ENCODE data around the gene ASCC3. TPM values are rescaled to one million over a fixed set of nuclear protein-coding genes. Genes with fewer than 3 reads are reported as not detected.
"Not testable (repeated sequence)": the region's sequence is repeated elsewhere in the genome, so short reads cannot be mapped to it uniquely, and the experiment has no call there.

The ASCC3 gene
- total RNA-seq, 2 experiments from 2014 or later = 50.7 to 53.6 TPM

GRCh38 chr6:100862063-100862462 is 19.1 kb downstream of the ASCC3 start:
- Mint-ChIP-seq H3K27ac (no peak overlapping the region), H3K4me1 (no peaks in the 10 kb centered on the region), H3K36me3 (peaks cover 61% of the 10 kb centered on the region), H3K9me3 (peaks cover 9% of the 10 kb centered on the region), H3K27me3 (no peaks in the 10 kb centered on the region), H3K4me3 (no peak overlapping the region)
- no peak for DNase-seq

- no peak overlapping the region for H3K4me3 Mint-ChIP-seq
- peaks cover 4% of the 10 kb centered on the region for H3K4me1 Mint-ChIP-seq
- H3K9me3 Mint-ChIP-seq = peaks cover 18% of the 10 kb centered on the region
- no peak for DNase-seq
- no peaks in the 10 kb centered on the region for H3K27me3 Mint-ChIP-seq
- peaks cover 73% of the 10 kb centered on the region for H3K36me3 Mint-ChIP-seq
- no peak overlapping the region for H3K27ac Mint-ChIP-seq
These were observed 25.0 kb downstream of the ASCC3 start for GRCh38 chr6:100856146-100856545.

- H3K27me3 Mint-ChIP-seq = no peaks in the 10 kb centered on the region
- DNase-seq = no peak
- no peak overlapping the region for H3K27ac Mint-ChIP-seq
- H3K36me3 Mint-ChIP-seq = peaks cover 53% of the 10 kb centered on the region
- no peak overlapping the region for H3K4me3 Mint-ChIP-seq
- H3K9me3 Mint-ChIP-seq = peaks cover 9% of the 10 kb centered on the region
- peaks cover 11% of the 10 kb centered on the region for H3K4me1 Mint-ChIP-seq
These were observed 29.3 kb downstream of the ASCC3 start for GRCh38 chr6:100851819-100852218.

GRCh38 chr6:100850174-100850573 is 31.0 kb downstream of the ASCC3 start:
- peaks cover 5% of the 10 kb centered on the region for H3K9me3 Mint-ChIP-seq
- no peak overlapping the region for H3K4me3 Mint-ChIP-seq
- peaks cover 41% of the 10 kb centered on the region for H3K36me3 Mint-ChIP-seq
- H3K27ac Mint-ChIP-seq = no peak overlapping the region
- peaks cover 22% of the 10 kb centered on the region for H3K4me1 Mint-ChIP-seq
- no peaks in the 10 kb centered on the region for H3K27me3 Mint-ChIP-seq
- DNase-seq = no peak

- DNase-seq = no peak
- no peaks in the 10 kb centered on the region for H3K27me3 Mint-ChIP-seq
- H3K4me3 Mint-ChIP-seq = no peak overlapping the region
- H3K4me1 Mint-ChIP-seq = peaks cover 29% of the 10 kb centered on the region
- no peak overlapping the region for H3K27ac Mint-ChIP-seq
- H3K36me3 Mint-ChIP-seq = peaks cover 37% of the 10 kb centered on the region
- peaks cover 3% of the 10 kb centered on the region for H3K9me3 Mint-ChIP-seq
These were observed 34.9 kb downstream of the ASCC3 start for GRCh38 chr6:100846276-100846675.

- Mint-ChIP-seq H3K4me3 (no peak overlapping the region), H3K27me3 (no peaks in the 10 kb centered on the region), H3K27ac (no peak overlapping the region), H3K4me1 (peaks cover 29% of the 10 kb centered on the region), H3K36me3 (peaks cover 39% of the 10 kb centered on the region), H3K9me3 (peaks cover 3% of the 10 kb centered on the region)
- no peak for DNase-seq
These were observed 35.5 kb downstream of the ASCC3 start for GRCh38 chr6:100845676-100846075.

- H3K27ac Mint-ChIP-seq = no peak overlapping the region
- H3K27me3 Mint-ChIP-seq = no peaks in the 10 kb centered on the region
- no peak overlapping the region for H3K4me3 Mint-ChIP-seq
- peaks cover 14% of the 10 kb centered on the region for H3K4me1 Mint-ChIP-seq
- DNase-seq = no peak
- peaks cover 11% of the 10 kb centered on the region for H3K9me3 Mint-ChIP-seq
- peaks cover 53% of the 10 kb centered on the region for H3K36me3 Mint-ChIP-seq
These were observed 41.7 kb downstream of the ASCC3 start for GRCh38 chr6:100839419-100839818.

GRCh38 chr6:100838011-100838410 is 43.1 kb downstream of the ASCC3 start:
- no peak overlapping the region for H3K4me3 Mint-ChIP-seq
- no peak for DNase-seq
- peaks cover 13% of the 10 kb centered on the region for H3K4me1 Mint-ChIP-seq
- H3K27ac Mint-ChIP-seq = no peak overlapping the region
- H3K9me3 Mint-ChIP-seq = peaks cover 11% of the 10 kb centered on the region
- peaks cover 54% of the 10 kb centered on the region for H3K36me3 Mint-ChIP-seq
- no peaks in the 10 kb centered on the region for H3K27me3 Mint-ChIP-seq

- Mint-ChIP-seq H3K9me3 (peaks cover 8% of the 10 kb centered on the region), H3K4me1 (peaks cover 11% of the 10 kb centered on the region), H3K27me3 (no peaks in the 10 kb centered on the region), H3K27ac (no peak overlapping the region), H3K36me3 (peaks cover 45% of the 10 kb centered on the region), H3K4me3 (no peak overlapping the region)
- DNase-seq = no peak
These were observed 47.1 kb downstream of the ASCC3 start for GRCh38 chr6:100833972-100834574.

- not testable (repeated sequence) for H3K27me3 Mint-ChIP-seq, DNase-seq, H3K4me3 Mint-ChIP-seq, H3K4me1 Mint-ChIP-seq, H3K27ac Mint-ChIP-seq, H3K9me3 Mint-ChIP-seq
- H3K36me3 Mint-ChIP-seq = peaks cover 42% of the 10 kb centered on the region
These were observed 52.0 kb downstream of the ASCC3 start for GRCh38 chr6:100829077-100829595.

GRCh38 chr6:100823041-100823440 is 58.1 kb downstream of the ASCC3 start:
- H3K36me3 Mint-ChIP-seq = peaks cover 55% of the 10 kb centered on the region
- H3K9me3 Mint-ChIP-seq = peaks cover 10% of the 10 kb centered on the region
- peaks cover 12% of the 10 kb centered on the region for H3K4me1 Mint-ChIP-seq
- no peak overlapping the region for H3K4me3 Mint-ChIP-seq
- DNase-seq = no peak
- H3K27ac Mint-ChIP-seq = no peak overlapping the region
- H3K27me3 Mint-ChIP-seq = no peaks in the 10 kb centered on the region

- Mint-ChIP-seq H3K27ac (no peak overlapping the region), H3K27me3 (no peaks in the 10 kb centered on the region), H3K9me3 (peaks cover 12% of the 10 kb centered on the region), H3K36me3 (peaks cover 71% of the 10 kb centered on the region), H3K4me3 (no peak overlapping the region), H3K4me1 (peaks cover 22% of the 10 kb centered on the region)
- DNase-seq = no peak
These were observed 63.1 kb downstream of the ASCC3 start for GRCh38 chr6:100818066-100818465.

GRCh38 chr6:100810015-100810414 is 71.1 kb downstream of the ASCC3 start:
- Mint-ChIP-seq H3K4me3 (no peak overlapping the region), H3K4me1 (peaks cover 18% of the 10 kb centered on the region), H3K9me3 (peaks cover 4% of the 10 kb centered on the region), H3K36me3 (peaks cover 33% of the 10 kb centered on the region), H3K27me3 (no peaks in the 10 kb centered on the region), H3K27ac (no peak overlapping the region)
- DNase-seq = no peak

- no peaks in the 10 kb centered on the region for H3K27me3 Mint-ChIP-seq
- DNase-seq = no peak
- H3K27ac Mint-ChIP-seq = no peak overlapping the region
- H3K4me3 Mint-ChIP-seq = no peak overlapping the region
- H3K4me1 Mint-ChIP-seq = peaks cover 16% of the 10 kb centered on the region
- peaks cover 37% of the 10 kb centered on the region for H3K36me3 Mint-ChIP-seq
- H3K9me3 Mint-ChIP-seq = peaks cover 2% of the 10 kb centered on the region
These were observed 71.8 kb downstream of the ASCC3 start for GRCh38 chr6:100809346-100809745.

GRCh38 chr6:100808638-100809275 is 72.4 kb downstream of the ASCC3 start:
- Mint-ChIP-seq H3K4me1 (peaks cover 11% of the 10 kb centered on the region), H3K36me3 (peaks cover 36% of the 10 kb centered on the region), H3K4me3 (no peak overlapping the region), H3K27me3 (no peaks in the 10 kb centered on the region), H3K27ac (no peak overlapping the region), H3K9me3 (peaks cover 2% of the 10 kb centered on the region)
- DNase-seq = no peak

GRCh38 chr6:100806296-100806695 is 74.8 kb downstream of the ASCC3 start:
- Mint-ChIP-seq H3K27me3 (no peaks in the 10 kb centered on the region), H3K4me1 (peaks cover 10% of the 10 kb centered on the region), H3K36me3 (peaks cover 20% of the 10 kb centered on the region), H3K4me3 (no peak overlapping the region), H3K9me3 (no peaks in the 10 kb centered on the region), H3K27ac (no peak overlapping the region)
- DNase-seq = no peak
